GM19452 (cell line): ENCODE measurements around the gene INHBE.
"Not testable (repeated sequence)": the region's sequence is repeated elsewhere in the genome, so short reads cannot be mapped to it uniquely, and the experiment has no call there.

Experiments used
- ATAC-seq: cut with Tn5 transposase; IDR thresholded peaks from one replicate; pipeline ENCODE4 v1.9.1; 2021; ENCODE audit not compliant: unreplicated experiment

Gene INHBE

GRCh38 chr12:57496822-57497221, 41.7 kb downstream of the INHBE start:
- no peak for ATAC-seq

GRCh38 chr12:57497223-57498131, 42.4 kb downstream of the INHBE start:
- no peak for ATAC-seq

GRCh38 chr12:57498132-57498502, 43.0 kb downstream of the INHBE start:
- no peak for ATAC-seq

GRCh38 chr12:57498571-57498970, 43.5 kb downstream of the INHBE start:
- no peak for ATAC-seq

- no peak for ATAC-seq
Observed at GRCh38 chr12:57500213-57500612, 45.1 kb downstream of the INHBE start.

GRCh38 chr12:57502311-57502969, 47.3 kb downstream of the INHBE start:
- not testable (repeated sequence) for ATAC-seq

- not testable (repeated sequence) for ATAC-seq
Observed at GRCh38 chr12:57506541-57506940, 51.4 kb downstream of the INHBE start.
